ENCODE results near the gene SNED1.

Gene SNED1

DNA sequence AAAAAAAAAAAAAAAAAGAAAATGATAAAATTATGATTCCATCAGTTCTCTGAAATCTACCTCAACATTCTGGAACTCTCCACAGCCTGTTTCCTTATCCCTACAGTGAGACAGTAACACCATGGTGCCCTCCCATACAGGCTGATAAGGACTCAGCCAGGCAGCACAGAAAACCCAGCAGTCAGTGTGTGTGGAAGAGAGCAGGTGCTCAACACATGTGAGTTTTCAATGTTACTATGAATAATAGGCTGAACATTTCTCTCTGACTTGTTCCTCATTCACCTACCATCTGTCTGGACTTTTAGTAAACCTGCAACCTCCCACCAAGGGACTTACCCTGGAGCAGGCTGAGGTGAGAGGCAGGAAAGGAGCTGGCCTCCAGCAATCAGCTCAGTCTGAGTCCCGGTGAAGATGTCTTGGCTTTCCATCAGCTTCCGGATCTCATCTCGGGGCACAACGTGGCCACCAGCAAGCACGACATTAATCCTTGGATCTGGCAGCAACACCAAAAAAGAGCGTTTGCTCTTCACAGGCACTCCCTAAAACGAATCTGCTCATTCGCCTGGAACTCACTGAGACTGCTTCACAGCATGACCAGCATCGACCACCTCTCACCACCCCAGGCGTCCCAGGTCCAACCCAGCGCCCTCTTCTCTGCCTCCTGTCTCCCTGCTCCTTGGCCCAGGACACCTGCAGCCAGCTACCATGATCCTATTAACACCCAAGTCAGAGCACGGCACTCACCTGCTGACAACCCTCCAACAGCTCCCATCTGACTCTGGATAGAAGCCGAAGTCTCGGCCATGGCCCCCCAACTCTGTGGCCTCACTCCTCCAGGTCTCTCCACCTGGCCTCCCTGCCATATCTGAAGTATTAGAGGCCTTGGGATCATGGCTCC, 134.4 kb downstream of the SNED1 start:
- H3K4me3 ChIP-seq (replicated peaks; ENCODE audit: insufficient read depth, low read length): no peak overlapping the region
- no peaks in the 10 kb centered on the region for H3K27me3 ChIP-seq (ENCODE audit: insufficient read depth, poor library complexity, severe bottlenecking)
- no peak overlapping the region for H3K27ac ChIP-seq (replicated peaks)
- no peak for DNase-seq (ENCODE audit: low read depth in 1 of 2, low spot score in 1 of 2)
- TF ChIP-seq, protein P1, sequence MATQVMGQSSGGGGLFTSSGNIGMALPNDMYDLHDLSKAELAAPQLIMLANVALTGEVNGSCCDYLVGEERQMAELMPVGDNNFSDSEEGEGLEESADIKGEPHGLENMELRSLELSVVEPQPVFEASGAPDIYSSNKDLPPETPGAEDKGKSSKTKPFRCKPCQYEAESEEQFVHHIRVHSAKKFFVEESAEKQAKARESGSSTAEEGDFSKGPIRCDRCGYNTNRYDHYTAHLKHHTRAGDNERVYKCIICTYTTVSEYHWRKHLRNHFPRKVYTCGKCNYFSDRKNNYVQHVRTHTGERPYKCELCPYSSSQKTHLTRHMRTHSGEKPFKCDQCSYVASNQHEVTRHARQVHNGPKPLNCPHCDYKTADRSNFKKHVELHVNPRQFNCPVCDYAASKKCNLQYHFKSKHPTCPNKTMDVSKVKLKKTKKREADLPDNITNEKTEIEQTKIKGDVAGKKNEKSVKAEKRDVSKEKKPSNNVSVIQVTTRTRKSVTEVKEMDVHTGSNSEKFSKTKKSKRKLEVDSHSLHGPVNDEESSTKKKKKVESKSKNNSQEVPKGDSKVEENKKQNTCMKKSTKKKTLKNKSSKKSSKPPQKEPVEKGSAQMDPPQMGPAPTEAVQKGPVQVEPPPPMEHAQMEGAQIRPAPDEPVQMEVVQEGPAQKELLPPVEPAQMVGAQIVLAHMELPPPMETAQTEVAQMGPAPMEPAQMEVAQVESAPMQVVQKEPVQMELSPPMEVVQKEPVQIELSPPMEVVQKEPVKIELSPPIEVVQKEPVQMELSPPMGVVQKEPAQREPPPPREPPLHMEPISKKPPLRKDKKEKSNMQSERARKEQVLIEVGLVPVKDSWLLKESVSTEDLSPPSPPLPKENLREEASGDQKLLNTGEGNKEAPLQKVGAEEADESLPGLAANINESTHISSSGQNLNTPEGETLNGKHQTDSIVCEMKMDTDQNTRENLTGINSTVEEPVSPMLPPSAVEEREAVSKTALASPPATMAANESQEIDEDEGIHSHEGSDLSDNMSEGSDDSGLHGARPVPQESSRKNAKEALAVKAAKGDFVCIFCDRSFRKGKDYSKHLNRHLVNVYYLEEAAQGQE (IDR thresholded peaks at IDR 0.05; ENCODE audit: insufficient replicate concordance, low read depth): no peak
- TF ChIP-seq, protein P2, sequence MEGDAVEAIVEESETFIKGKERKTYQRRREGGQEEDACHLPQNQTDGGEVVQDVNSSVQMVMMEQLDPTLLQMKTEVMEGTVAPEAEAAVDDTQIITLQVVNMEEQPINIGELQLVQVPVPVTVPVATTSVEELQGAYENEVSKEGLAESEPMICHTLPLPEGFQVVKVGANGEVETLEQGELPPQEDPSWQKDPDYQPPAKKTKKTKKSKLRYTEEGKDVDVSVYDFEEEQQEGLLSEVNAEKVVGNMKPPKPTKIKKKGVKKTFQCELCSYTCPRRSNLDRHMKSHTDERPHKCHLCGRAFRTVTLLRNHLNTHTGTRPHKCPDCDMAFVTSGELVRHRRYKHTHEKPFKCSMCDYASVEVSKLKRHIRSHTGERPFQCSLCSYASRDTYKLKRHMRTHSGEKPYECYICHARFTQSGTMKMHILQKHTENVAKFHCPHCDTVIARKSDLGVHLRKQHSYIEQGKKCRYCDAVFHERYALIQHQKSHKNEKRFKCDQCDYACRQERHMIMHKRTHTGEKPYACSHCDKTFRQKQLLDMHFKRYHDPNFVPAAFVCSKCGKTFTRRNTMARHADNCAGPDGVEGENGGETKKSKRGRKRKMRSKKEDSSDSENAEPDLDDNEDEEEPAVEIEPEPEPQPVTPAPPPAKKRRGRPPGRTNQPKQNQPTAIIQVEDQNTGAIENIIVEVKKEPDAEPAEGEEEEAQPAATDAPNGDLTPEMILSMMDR (IDR thresholded peaks at IDR 0.05; ENCODE audit: insufficient read depth, low read length): no peak
- no peak for TF ChIP-seq SPI1 (IDR thresholded peaks at IDR 0.05; ENCODE audit: borderline replicate concordance, low read depth)
- TF ChIP-seq GABPA (IDR thresholded peaks at IDR 0.05; ENCODE audit: low read depth): no peak
- no peak for TF ChIP-seq POLR2AphosphoS5 (IDR thresholded peaks at IDR 0.05; ENCODE audit: low read depth)

- Histone ChIP-seq H3K27ac (replicated peaks) (no peak overlapping the region), H3K27me3 (ENCODE audit: insufficient read depth, poor library complexity, severe bottlenecking) (no peaks in the 10 kb centered on the region), H3K4me3 (replicated peaks; ENCODE audit: insufficient read depth, low read length) (no peak overlapping the region)
- no peak for DNase-seq (ENCODE audit: low read depth in 1 of 2, low spot score in 1 of 2)
- TF ChIP-seq, protein P1 (IDR thresholded peaks at IDR 0.05; ENCODE audit: insufficient replicate concordance, low read depth): no peak
These were observed 135.0 kb downstream of the SNED1 start for GRCh38 chr2:241133436-241133820.

GRCh38 chr2:241134711-241135110, 136.3 kb downstream of the SNED1 start:
- DNase-seq (ENCODE audit: low read depth in 1 of 2, low spot score in 1 of 2): no peak
- no peak for TF ChIP-seq POLR2AphosphoS5 (IDR thresholded peaks at IDR 0.05; ENCODE audit: low read depth)
- TF ChIP-seq SPI1 (IDR thresholded peaks at IDR 0.05; ENCODE audit: borderline replicate concordance, low read depth): no peak
- TF ChIP-seq, protein P1 (IDR thresholded peaks at IDR 0.05; ENCODE audit: insufficient replicate concordance, low read depth): no peak
- TF ChIP-seq GABPA (IDR thresholded peaks at IDR 0.05; ENCODE audit: low read depth): no peak
- TF ChIP-seq, protein P2 (IDR thresholded peaks at IDR 0.05; ENCODE audit: insufficient read depth, low read length): no peak
- no peak overlapping the region for H3K4me3 ChIP-seq (replicated peaks; ENCODE audit: insufficient read depth, low read length)
- H3K27me3 ChIP-seq (ENCODE audit: insufficient read depth, poor library complexity, severe bottlenecking): no peaks in the 10 kb centered on the region
- no peak overlapping the region for H3K27ac ChIP-seq (replicated peaks)
